Measurements from ENCODE around the gene CCDC102B.

CCDC102B gene

DNA sequence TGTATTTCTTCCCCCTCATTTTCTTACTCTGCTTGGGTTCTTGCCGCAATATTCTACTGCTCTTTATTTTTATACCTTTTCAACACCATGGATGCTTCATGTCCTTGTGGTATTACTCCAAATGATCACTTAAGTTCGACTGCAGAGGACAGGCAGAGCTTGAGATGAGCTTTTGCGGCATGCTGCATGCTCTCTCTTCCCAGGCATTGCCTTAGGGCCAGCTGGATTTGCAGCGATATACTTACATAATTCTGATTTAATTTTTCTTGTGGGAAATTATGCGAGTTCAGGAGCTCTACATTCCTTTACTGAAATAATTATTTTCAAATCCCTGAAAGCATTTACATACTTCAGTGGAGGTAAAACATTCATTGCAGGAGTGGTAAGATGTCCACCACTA, 288.1 kb downstream of the CCDC102B start:
- no peak for DNase-seq (ENCODE audit: low read depth, low spot score)

DNA sequence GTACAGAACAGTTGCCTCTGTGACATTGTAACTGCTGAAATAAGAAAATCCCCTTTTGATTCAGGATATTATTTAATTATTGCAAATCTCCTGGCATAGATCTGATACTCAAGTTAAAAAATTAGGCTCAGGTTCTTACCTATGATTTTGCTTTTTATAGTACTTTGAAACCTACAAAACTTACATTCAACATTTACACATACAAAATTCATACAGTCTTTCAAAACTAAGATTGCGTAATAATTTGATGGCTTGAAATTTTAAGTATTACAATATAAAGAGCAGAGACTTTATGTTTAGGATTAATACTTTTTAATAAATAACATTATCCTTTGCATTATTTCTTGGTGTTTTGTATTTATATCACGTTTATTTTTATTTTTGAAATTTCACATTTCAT, 291.1 kb downstream of the CCDC102B start:
- DNase-seq (ENCODE audit: low read depth, low spot score): no peak

GRCh38 chr18:69097349-69097748, 299.5 kb downstream of the CCDC102B start:
- DNase-seq (ENCODE audit: low read depth, low spot score): no peak

DNA sequence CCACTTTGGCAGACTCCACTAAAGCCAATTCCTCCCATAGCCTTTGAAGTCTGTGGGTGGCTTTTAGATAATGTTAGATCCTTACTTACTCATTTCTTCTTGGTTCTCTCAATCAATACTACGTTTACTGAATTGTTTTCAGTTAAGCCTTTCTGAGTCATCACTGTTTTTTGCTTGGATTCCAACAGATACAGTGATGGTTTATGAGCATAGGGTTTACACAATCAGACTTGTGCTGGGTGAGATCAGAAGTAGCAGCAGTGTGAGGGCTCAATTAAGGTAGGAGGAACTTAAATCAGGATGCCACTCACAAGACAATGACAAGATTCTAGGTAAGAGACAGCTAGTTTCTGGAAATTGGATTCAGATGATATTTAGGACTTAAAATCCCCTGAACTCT, 305.1 kb downstream of the CCDC102B start:
- no peak for DNase-seq (ENCODE audit: low read depth, low spot score)
